K562 (cell line): ENCODE data around the gene NTM. TPM values are rescaled to one million over a fixed set of nuclear protein-coding genes. Genes with fewer than 3 reads are reported as not detected.

Source experiments
- ATAC-seq: fragments of 200-7000 bp; cut with Tn5 transposase; 3 replicates; pipeline ENCODE4 v1.9.1; 2020; ENCODE audit warnings: moderate library complexity
- BruUV-seq: library from RNA; stranded (reverse); fragments of 400-500 nt; replicated peaks from 2 replicates; lab custom pipeline; 2021; lab: Mats Ljungman, UMichigan
- CTCF ChIA-PET: fragments of 300-600 bp; formaldehyde crosslinking; extraction: SDS; loops from one replicate; lab custom pipeline; 2021; ENCODE audit warnings: low intra/inter-chr PET ratio; lab: Yijun Ruan, JAX
- POLR2A ChIA-PET: fragments of 300-600, 350-650 bp; sonication (Branson Sonifier 250); formaldehyde crosslinking; extraction: SDS; loops from one replicate; lab custom pipeline; 2021; ENCODE audit warnings: antibody characterized with exemption, inconsistent platforms; lab: Yijun Ruan, JAX
- DNase-seq, 4 experiments: peaks; one replicate each; pipeline versions ENCODE4 v3.0.0 to v3.0.0-alpha.2; 2011 to 2018; ENCODE audit warnings: low spot score in 3 of 4, mixed read lengths in 3 of 4; ENCODE audit errors: extremely low read depth in 1 of 4
- FAIRE-seq: peaks from 2 replicates; lab custom pipeline; 2011; peaks lifted over from hg19 to GRCh38; lab: Jason Lieb, UNC
- H2AFZ ChIP-seq: 2 replicates; pipeline ENCODE4 v1.6.0; 2011; ENCODE audit warnings: low read depth, low read length, control low read depth, inconsistent platforms
- H3K27ac ChIP-seq: fragments of 200-600 bp; 3 replicates; pipeline ENCODE4 v1.8.0; 2011; ENCODE audit warnings: low read depth, mild to moderate bottlenecking, control low read depth, inconsistent platforms, low read length, moderate library complexity, mixed read lengths; ENCODE audit errors: extremely low read depth
- H3K27me3 ChIP-seq, 2 experiments: fragments of 300-600 bp in 1 of 2; 2 replicates in 1 of 2; 3 replicates in 1 of 2; pipeline versions ENCODE4 v1.6.0 to v1.8.0; 2011; ENCODE audit warnings: inconsistent platforms in 2 of 2, low read length in 2 of 2, mild to moderate bottlenecking in 1 of 2, mixed read lengths in 1 of 2, moderate library complexity in 1 of 2; ENCODE audit not compliant: control insufficient read depth in 2 of 2, insufficient read depth in 2 of 2
- H3K36me3 ChIP-seq: fragments of 300-600 bp; 3 replicates; pipeline ENCODE4 v1.8.0; 2011; ENCODE audit warnings: mild to moderate bottlenecking, low read length, inconsistent platforms; ENCODE audit not compliant: control insufficient read depth, insufficient read depth
- H3K4me1 ChIP-seq, 2 experiments: fragments of 200-600 bp in 1 of 2; replicated peaks in 1 of 2; 2 replicates in 1 of 2; 3 replicates in 1 of 2; pipeline versions ENCODE4 v1.5.1 to v1.8.0; 2011; ENCODE audit warnings: inconsistent platforms in 2 of 2, low read length in 2 of 2, mild to moderate bottlenecking in 1 of 2, mixed read lengths in 1 of 2, moderate library complexity in 1 of 2; ENCODE audit not compliant: control insufficient read depth in 2 of 2, insufficient read depth in 2 of 2
- H3K4me2 ChIP-seq: 2 replicates; pipeline ENCODE4 v1.6.1; 2011; ENCODE audit warnings: low read length, control low read depth, inconsistent platforms, mixed read lengths; ENCODE audit not compliant: insufficient read depth
- H3K4me3 ChIP-seq: fragments of 200-600 bp; sonication (generic), shearing (Covaris generic); 2 replicates; pipeline ENCODE4 v1.5.1; 2016; ENCODE audit warnings: control low read depth, inconsistent platforms
- H3K79me2 ChIP-seq: fragments of 200-600 bp; 3 replicates; pipeline ENCODE4 v1.8.0; 2011; ENCODE audit warnings: low read length, inconsistent platforms; ENCODE audit not compliant: control insufficient read depth, insufficient read depth
- H3K9ac ChIP-seq, 2 experiments: 2 replicates each; pipeline versions ENCODE4 v1.6.0 to v1.6.1; 2011; ENCODE audit warnings: low read depth in 2 of 2, low read length in 2 of 2, control low read depth in 1 of 2, inconsistent platforms in 1 of 2, mild to moderate bottlenecking in 1 of 2, mixed read lengths in 1 of 2; ENCODE audit not compliant: insufficient read depth in 1 of 2
- H3K9me1 ChIP-seq: one replicate; pipeline ENCODE4 v1.6.0; 2011; ENCODE audit warnings: inconsistent platforms, mild to moderate bottlenecking, low read length, moderate library complexity; ENCODE audit not compliant: control insufficient read depth, insufficient read depth
- H3K9me3 ChIP-seq: replicated peaks from 2 replicates; pipeline ENCODE4 v1.5.1; 2011; ENCODE audit warnings: low read depth, low read length, inconsistent platforms; ENCODE audit not compliant: control insufficient read depth, insufficient read depth
- H4K20me1 ChIP-seq: replicated peaks from 2 replicates; pipeline ENCODE4 v1.6.1; 2011; ENCODE audit warnings: low read length, inconsistent platforms, mixed read lengths; ENCODE audit not compliant: control insufficient read depth, insufficient read depth
- ADNP ChIP-seq: fragments of 200-800 bp; sonication (Bioruptor generic); IDR thresholded peaks from 2 replicates; pipeline ENCODE4 v1.6.1; 2016; ENCODE audit warnings: missing genetic modification characterization, missing compliant biosample characterization
- ARHGAP35 ChIP-seq: fragments of 450-650 bp; IDR thresholded peaks from 2 replicates; pipeline ENCODE4 v1.6.1; 2018; ENCODE audit not compliant: partially characterized antibody
- ARID2 ChIP-seq: fragments of 450-650 bp; IDR thresholded peaks from 2 replicates; pipeline ENCODE4 v1.6.1; 2017; ENCODE audit warnings: antibody characterized with exemption, mild to moderate bottlenecking
- ELF1 ChIP-seq: fragments of 200-800 bp; sonication (Bioruptor generic); IDR thresholded peaks from 2 replicates; pipeline ENCODE4 v1.6.1; 2016; ENCODE audit warnings: missing genetic modification characterization, missing compliant biosample characterization
- HMBOX1 ChIP-seq: sonication (generic); IDR thresholded peaks from 2 replicates; pipeline ENCODE4 v1.6.1; 2016
- MCM2 ChIP-seq: fragments of 450-650 bp; IDR thresholded peaks from 2 replicates; pipeline ENCODE4 v1.6.1; 2017; ENCODE audit warnings: low read depth, mild to moderate bottlenecking
- NR4A1 ChIP-seq, 2 experiments: fragments of 250-450 bp in 1 of 2; fragments of 450-650 bp in 1 of 2; sonication (Bioruptor Pico) in 1 of 2; IDR thresholded peaks; 2 replicates each; pipeline versions ENCODE4 v1.4.0 to v1.6.1; 2016 to 2020; ENCODE audit warnings: mild to moderate bottlenecking in 2 of 2, missing compliant biosample characterization in 1 of 2, missing genetic modification characterization in 1 of 2, moderate library complexity in 1 of 2
- PHTF2 ChIP-seq: fragments of 250-450 bp; sonication (Bioruptor Pico); IDR thresholded peaks from 2 replicates; pipeline ENCODE4 v1.5.0; 2021; ENCODE audit warnings: mild to moderate bottlenecking
- RBM34 ChIP-seq: fragments of 200-400 bp; formaldehyde crosslinking; IDR thresholded peaks from 2 replicates; pipeline ENCODE4 v1.6.1; 2018; ENCODE audit warnings: low read length, borderline replicate concordance; ENCODE audit not compliant: insufficient read depth
- TBP ChIP-seq: optimal IDR thresholded peaks from 2 replicates; pipeline ENCODE3; 2011; ENCODE audit warnings: low read depth, low read length, improper control_type of control experiment
- TCF7L2 ChIP-seq: fragments of 150-350 bp; IDR thresholded peaks from 2 replicates; pipeline ENCODE4 v1.6.1; 2016; ENCODE audit warnings: low read depth, mild to moderate bottlenecking, low read length, moderate library complexity
- TCFL5 ChIP-seq: fragments of 250-450 bp; sonication (Bioruptor Pico); conservative IDR thresholded peaks from 2 replicates; pipeline ENCODE4 v1.6.1; 2021; ENCODE audit warnings: mild to moderate bottlenecking, moderate library complexity, matching md5 sums
- ZNF354B ChIP-seq: fragments of 250-450 bp; sonication (Bioruptor Pico); IDR thresholded peaks from 2 replicates; pipeline ENCODE4 v1.4.0; 2020
- ZNF431 ChIP-seq: sonication (generic); formaldehyde crosslinking; IDR thresholded peaks from 2 replicates; pipeline ENCODE4 v1.8.0; 2022; ENCODE audit warnings: mild to moderate bottlenecking, missing genetic modification reagents
- WGBS: fragments of 100-300 bp; shearing (Covaris generic); methylation state at CpG from one replicate; pipeline ENCODE4 v1.1.6; 2016; ENCODE audit warnings: low coverage, mixed read lengths; ENCODE audit not compliant: insufficient coverage; ENCODE audit errors: missing lambda C conversion rate; 5-methylcytosine and 5-hydroxymethylcytosine counted together
- in situ Hi-C: fragments of 300-500 bp; cut with MboI; formaldehyde crosslinking; loops from 4 replicates; pipeline ENCODE4 v1.15.0; 2018; ENCODE audit warnings: inconsistent platforms, mixed read lengths
- intact Hi-C: fragments of 100-400 bp; cut with micrococcal nuclease; formaldehyde crosslinking; loops from 2 replicates; pipeline ENCODE4 v1.14.2; 2022
- polyA plus RNA-seq, 8 experiments: library from polyadenylated mRNA; depleted of rRNA in 4 of 8; stranded (reverse) in 5 of 8; unstranded in 3 of 8; fragments of >200 nt; fragmentation: Nextera tagmentation in 2 of 8; fragmentation: Illumina TruSeq in 1 of 8; extraction: Ambion mirVana in 2 of 8; extraction: Trizol in 1 of 8; gene quantifications; 2 replicates each; pipeline versions ENCODE4 v1.2.1 to v1.2.3, GENCODE V29; 2011 to 2014; ENCODE audit warnings: inconsistent platforms in 1 of 8, missing spikeins in 1 of 8
- total RNA-seq, 7 experiments: library from RNA; depleted of rRNA in 6 of 7; stranded (reverse); fragments of >200 nt in 6 of 7; fragmentation: Illumina TruSeq in 2 of 7; extraction: Trizol in 2 of 7; gene quantifications; 2 replicates each; pipeline versions ENCODE4 v1.2.1 to v1.2.3, GENCODE V29; 2011 to 2021; ENCODE audit warnings: low replicate concordance in 1 of 7
- TF ChIP-seq, protein P1 (sequence below): sonication (generic); formaldehyde crosslinking; IDR thresholded peaks from 2 replicates; pipeline ENCODE4 v1.8.1; 2023; ENCODE audit warnings: mild to moderate bottlenecking, missing genetic modification reagents
- TF ChIP-seq, protein P2 (sequence below): IDR thresholded peaks from 2 replicates; pipeline ENCODE4 v1.6.1; 2011; ENCODE audit warnings: borderline replicate concordance, low read depth, mild to moderate bottlenecking, moderate library complexity, low read length; ENCODE audit not compliant: insufficient read depth, poor library complexity, severe bottlenecking

The NTM gene
- total and polyA plus RNA-seq, 9 of the 15 experiments (the other 6 are each of a cell fraction or from before 2014, with no cell fraction given): not detected

DNA sequence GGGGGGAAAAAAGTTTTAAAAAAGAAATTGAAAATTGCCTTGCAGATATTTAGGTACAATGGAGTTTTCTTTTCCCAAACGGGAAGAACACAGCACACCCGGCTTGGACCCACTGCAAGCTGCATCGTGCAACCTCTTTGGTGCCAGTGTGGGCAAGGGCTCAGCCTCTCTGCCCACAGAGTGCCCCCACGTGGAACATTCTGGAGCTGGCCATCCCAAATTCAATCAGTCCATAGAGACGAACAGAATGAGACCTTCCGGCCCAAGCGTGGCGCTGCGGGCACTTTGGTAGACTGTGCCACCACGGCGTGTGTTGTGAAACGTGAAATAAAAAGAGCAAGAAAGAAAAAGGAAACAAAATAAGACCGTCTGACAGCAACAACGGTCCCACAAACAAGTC, 964.9 kb downstream of the NTM start (continued):
- TF ChIP-seq ZNF354B (CRISPR knock-in tag): no peak
- TF ChIP-seq ADNP: no peak

DNA sequence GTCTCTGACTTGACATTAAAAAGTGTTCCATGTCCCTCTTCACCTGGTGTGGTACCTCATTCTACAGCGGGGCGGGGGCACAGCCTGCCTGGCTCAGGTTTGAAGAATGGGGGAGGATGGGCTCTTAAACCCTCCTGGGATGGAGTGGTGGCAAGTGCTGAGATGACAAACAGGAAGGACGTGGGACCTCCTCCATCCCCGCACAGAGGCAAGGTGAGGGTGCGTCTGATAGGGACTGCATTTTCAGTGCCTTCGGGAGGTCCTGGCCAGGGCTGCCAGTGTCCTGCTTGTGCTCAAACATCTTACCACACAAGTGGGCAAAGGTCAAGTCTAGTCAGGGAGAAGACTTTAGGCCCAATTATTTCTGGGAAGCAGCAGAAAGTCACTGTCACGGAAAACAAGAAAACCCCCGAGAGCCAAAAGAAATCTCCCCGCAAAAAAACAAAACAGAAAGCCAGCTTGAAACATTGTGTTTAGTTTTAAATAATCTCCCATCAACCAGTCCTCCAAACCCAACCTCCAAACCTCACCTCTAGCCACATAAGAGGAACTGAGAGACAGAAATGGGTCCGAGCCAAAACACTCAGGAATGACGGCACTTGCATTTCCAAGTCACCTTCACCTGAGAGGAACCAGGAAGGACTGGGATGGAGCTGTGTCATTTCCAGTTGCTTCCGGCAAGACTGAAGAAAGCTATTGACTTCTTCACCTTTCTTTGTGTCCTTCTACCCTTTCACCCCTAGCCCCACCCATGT, 966.5 kb downstream of the NTM start:
- ChIA-PET POLR2A (no interaction called here), CTCF (no interaction called here)
- Histone ChIP-seq H3K9me3 (no peaks in the 10 kb centered on the region), H3K79me2 (no peaks in the 10 kb centered on the region), H3K9me1 (no peaks in the 10 kb centered on the region), H3K9ac (no peak overlapping the region), H3K4me2 (no peak overlapping the region), H4K20me1 (no peaks in the 10 kb centered on the region), H3K4me3 (no peak overlapping the region), H3K36me3 (no peaks in the 10 kb centered on the region), H2AFZ (no peak overlapping the region), H3K27ac (no peak overlapping the region), H3K4me1 (no peaks in the 10 kb centered on the region), H3K27me3 (no peaks in the 10 kb centered on the region)
- ATAC-seq (no peak), FAIRE-seq (no peak), DNase-seq (no peak)
- intact Hi-C loops: no loop called here
- in situ Hi-C loops: no loop called here
- BruUV-seq: no TSS peak
- 2% methylated on average over 11 of the region's 12 CpGs for WGBS
- TF ChIP-seq RBM34 (no peak), ARID2 (no peak), HMBOX1 (no peak), TCF7L2 (no peak), PHTF2 (CRISPR knock-in tag) (no peak), ZNF431 (CRISPR knock-in tag) (no peak), TCFL5 (no peak), TBP (no peak), MCM2 (no peak), ELF1 (tag) (no peak), ARHGAP35 (no peak), NR4A1 (CRISPR knock-in tag; IDR thresholded peaks at IDR 0.05) (no peak), NR4A1 (tag; IDR thresholded peaks at IDR 0.05) (no peak)
- TF ChIP-seq, protein P1, sequence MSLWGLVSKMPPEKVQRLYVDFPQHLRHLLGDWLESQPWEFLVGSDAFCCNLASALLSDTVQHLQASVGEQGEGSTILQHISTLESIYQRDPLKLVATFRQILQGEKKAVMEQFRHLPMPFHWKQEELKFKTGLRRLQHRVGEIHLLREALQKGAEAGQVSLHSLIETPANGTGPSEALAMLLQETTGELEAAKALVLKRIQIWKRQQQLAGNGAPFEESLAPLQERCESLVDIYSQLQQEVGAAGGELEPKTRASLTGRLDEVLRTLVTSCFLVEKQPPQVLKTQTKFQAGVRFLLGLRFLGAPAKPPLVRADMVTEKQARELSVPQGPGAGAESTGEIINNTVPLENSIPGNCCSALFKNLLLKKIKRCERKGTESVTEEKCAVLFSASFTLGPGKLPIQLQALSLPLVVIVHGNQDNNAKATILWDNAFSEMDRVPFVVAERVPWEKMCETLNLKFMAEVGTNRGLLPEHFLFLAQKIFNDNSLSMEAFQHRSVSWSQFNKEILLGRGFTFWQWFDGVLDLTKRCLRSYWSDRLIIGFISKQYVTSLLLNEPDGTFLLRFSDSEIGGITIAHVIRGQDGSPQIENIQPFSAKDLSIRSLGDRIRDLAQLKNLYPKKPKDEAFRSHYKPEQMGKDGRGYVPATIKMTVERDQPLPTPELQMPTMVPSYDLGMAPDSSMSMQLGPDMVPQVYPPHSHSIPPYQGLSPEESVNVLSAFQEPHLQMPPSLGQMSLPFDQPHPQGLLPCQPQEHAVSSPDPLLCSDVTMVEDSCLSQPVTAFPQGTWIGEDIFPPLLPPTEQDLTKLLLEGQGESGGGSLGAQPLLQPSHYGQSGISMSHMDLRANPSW (CRISPR knock-in tag): no peak
- TF ChIP-seq, protein P2, sequence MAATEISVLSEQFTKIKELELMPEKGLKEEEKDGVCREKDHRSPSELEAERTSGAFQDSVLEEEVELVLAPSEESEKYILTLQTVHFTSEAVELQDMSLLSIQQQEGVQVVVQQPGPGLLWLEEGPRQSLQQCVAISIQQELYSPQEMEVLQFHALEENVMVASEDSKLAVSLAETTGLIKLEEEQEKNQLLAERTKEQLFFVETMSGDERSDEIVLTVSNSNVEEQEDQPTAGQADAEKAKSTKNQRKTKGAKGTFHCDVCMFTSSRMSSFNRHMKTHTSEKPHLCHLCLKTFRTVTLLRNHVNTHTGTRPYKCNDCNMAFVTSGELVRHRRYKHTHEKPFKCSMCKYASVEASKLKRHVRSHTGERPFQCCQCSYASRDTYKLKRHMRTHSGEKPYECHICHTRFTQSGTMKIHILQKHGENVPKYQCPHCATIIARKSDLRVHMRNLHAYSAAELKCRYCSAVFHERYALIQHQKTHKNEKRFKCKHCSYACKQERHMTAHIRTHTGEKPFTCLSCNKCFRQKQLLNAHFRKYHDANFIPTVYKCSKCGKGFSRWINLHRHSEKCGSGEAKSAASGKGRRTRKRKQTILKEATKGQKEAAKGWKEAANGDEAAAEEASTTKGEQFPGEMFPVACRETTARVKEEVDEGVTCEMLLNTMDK: no peak
